ENCODE measurements around the gene GOLGA6C.
"Not testable (repeated sequence)": the region's sequence is repeated elsewhere in the genome, so short reads cannot be mapped to it uniquely, and the experiment has no call there.

GOLGA6C gene

GRCh38 chr15:75313116-75313845 is 55.1 kb downstream of the GOLGA6C start:
- H3K4me3 ChIP-seq (ENCODE audit: low read depth, low read length) = no peak overlapping the region
- no peak for DNase-seq (ENCODE audit: low read depth)
- TF ChIP-seq CTCF (conservative IDR thresholded peaks at IDR 0.05; ENCODE audit: low read depth, low read length) = no peak

GRCh38 chr15:75314552-75315290 is 56.6 kb downstream of the GOLGA6C start:
- TF ChIP-seq CTCF (conservative IDR thresholded peaks at IDR 0.05; ENCODE audit: low read depth, low read length) = no peak
- H3K4me3 ChIP-seq (ENCODE audit: low read depth, low read length) = no peak overlapping the region
- no peak for DNase-seq (ENCODE audit: low read depth)

GRCh38 chr15:75319231-75319897 is 61.2 kb downstream of the GOLGA6C start:
- not testable (repeated sequence) for H3K4me3 ChIP-seq (ENCODE audit: low read depth, low read length)
- peak; percentile 23 for DNase-seq (ENCODE audit: low read depth)

Measured in choroid plexus epithelial cell (primary cell).